ENCODE data around the gene VPS13D. TPM values are rescaled to one million over a fixed set of nuclear protein-coding genes. Genes with fewer than 3 reads are reported as not detected.

Gene VPS13D
- total RNA-seq, 1 experiment from 2014 or later, result 36.5 TPM

DNA sequence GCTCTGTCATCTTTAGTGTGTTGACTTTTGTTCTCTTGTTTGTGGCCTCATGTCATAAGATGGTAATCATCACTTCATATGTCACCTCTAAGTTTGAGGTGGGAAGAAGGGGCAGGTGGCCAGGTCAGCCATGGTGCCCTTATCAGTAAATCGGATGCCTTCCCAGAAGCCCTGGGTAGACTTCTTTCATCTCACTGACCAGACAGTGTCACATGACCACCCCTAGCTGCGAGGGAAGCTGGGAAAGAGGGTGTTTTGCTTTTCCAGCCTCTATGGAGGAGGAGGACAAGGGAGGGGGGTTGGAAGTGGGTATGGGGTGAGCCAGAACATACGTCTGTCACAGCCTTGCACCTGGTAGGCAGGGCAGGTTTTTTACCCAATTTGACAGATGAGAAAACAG lies 34.4 kb upstream of the VPS13D start:
- CTCF ChIA-PET, result no interaction called here

DNA sequence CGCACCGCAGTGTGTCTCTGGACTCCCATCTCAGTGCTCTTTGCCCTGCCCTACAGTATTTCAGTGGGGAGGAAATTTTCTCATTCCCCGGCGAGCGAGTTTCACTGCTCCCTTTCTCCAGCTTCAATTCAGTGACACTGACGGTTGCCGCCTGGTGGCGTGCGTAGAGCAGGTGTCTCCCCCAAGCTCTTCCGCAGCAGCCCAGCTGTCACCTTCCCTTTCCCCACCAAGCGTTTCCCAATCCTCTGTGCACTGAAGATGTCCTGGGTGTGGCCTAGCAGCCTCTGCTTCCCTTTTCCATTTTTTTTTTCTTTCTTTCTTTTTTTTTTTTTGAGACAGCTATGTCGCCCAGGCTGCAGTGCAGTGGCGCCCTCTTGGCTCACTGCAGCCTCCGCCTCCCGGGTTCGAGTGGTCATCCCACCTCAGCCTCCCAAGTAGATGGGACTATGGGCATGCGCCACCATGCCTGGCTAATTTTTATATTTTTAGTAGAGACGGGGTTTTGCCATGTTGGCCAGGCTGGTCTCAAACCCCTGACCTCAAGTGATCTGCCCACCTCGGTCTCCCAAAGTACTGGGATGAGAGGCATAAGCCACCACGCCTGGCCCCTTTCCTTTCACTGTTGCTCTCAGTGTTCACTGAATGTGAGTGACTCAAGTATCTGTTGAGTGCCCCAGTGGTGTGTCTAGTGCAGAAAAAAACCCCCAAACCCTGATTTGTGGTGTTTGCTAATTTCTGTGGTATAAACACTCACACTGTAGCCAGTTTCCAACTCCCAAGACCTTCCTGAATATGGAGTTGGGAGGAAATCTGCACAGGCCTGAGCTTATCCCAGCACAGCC lies 33.0 kb upstream of the VPS13D start:
- H3K9me3 Mint-ChIP-seq (ENCODE audit: unreplicated experiment), result no peaks in the 10 kb centered on the region
- peaks cover 5% of the 10 kb centered on the region for H3K4me1 Mint-ChIP-seq (ENCODE audit: insufficient read depth, unreplicated experiment)
- ChIA-PET CTCF (interaction anchor here (0.5 to 1.5 kb wide), 2 partner anchors 12 to 329 kb away, joined by 3 to 8 read pairs; no protein-coding TSS in a partner anchor), POLR2A (interaction anchor here (0.5 kb wide), 1 partner anchor 71 kb away, joined by 3 read pairs; no protein-coding TSS in a partner anchor)
- DNase-seq (ENCODE audit: unreplicated experiment), result no peak
- no peaks in the 10 kb centered on the region for H3K36me3 Mint-ChIP-seq (ENCODE audit: insufficient read depth, unreplicated experiment)
- intact Hi-C loops (cut with micrococcal nuclease), result no loop called here
- H3K4me3 Mint-ChIP-seq (ENCODE audit: unreplicated experiment), result no peak overlapping the region
- BruUV-seq (replicated peaks), result no TSS peak
- TF ChIP-seq, protein P1, sequence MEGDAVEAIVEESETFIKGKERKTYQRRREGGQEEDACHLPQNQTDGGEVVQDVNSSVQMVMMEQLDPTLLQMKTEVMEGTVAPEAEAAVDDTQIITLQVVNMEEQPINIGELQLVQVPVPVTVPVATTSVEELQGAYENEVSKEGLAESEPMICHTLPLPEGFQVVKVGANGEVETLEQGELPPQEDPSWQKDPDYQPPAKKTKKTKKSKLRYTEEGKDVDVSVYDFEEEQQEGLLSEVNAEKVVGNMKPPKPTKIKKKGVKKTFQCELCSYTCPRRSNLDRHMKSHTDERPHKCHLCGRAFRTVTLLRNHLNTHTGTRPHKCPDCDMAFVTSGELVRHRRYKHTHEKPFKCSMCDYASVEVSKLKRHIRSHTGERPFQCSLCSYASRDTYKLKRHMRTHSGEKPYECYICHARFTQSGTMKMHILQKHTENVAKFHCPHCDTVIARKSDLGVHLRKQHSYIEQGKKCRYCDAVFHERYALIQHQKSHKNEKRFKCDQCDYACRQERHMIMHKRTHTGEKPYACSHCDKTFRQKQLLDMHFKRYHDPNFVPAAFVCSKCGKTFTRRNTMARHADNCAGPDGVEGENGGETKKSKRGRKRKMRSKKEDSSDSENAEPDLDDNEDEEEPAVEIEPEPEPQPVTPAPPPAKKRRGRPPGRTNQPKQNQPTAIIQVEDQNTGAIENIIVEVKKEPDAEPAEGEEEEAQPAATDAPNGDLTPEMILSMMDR (IDR thresholded peaks at IDR 0.05; ENCODE audit: unreplicated experiment), result no peak
- no peaks in the 10 kb centered on the region for H3K27me3 Mint-ChIP-seq (ENCODE audit: insufficient read depth, unreplicated experiment)
- H3K27ac Mint-ChIP-seq (ENCODE audit: low read depth, unreplicated experiment), result no peak overlapping the region

More for the DNA sequence above, 34.4 kb upstream of the VPS13D start:
- intact Hi-C loops (cut with micrococcal nuclease), result no loop called here
- DNase-seq (ENCODE audit: unreplicated experiment), result no peak
- Mint-ChIP-seq H3K27ac (ENCODE audit: low read depth, unreplicated experiment) (no peak overlapping the region), H3K9me3 (ENCODE audit: unreplicated experiment) (no peaks in the 10 kb centered on the region), H3K27me3 (ENCODE audit: insufficient read depth, unreplicated experiment) (peaks cover 12% of the 10 kb centered on the region), H3K4me3 (ENCODE audit: unreplicated experiment) (no peak overlapping the region), H3K36me3 (ENCODE audit: insufficient read depth, unreplicated experiment) (no peaks in the 10 kb centered on the region), H3K4me1 (ENCODE audit: insufficient read depth, unreplicated experiment) (peaks cover 5% of the 10 kb centered on the region)
- TF ChIP-seq, protein P1 (IDR thresholded peaks at IDR 0.05; ENCODE audit: unreplicated experiment), result no peak
- no TSS peak for BruUV-seq (replicated peaks)
- POLR2A ChIA-PET, result no interaction called here

DNA sequence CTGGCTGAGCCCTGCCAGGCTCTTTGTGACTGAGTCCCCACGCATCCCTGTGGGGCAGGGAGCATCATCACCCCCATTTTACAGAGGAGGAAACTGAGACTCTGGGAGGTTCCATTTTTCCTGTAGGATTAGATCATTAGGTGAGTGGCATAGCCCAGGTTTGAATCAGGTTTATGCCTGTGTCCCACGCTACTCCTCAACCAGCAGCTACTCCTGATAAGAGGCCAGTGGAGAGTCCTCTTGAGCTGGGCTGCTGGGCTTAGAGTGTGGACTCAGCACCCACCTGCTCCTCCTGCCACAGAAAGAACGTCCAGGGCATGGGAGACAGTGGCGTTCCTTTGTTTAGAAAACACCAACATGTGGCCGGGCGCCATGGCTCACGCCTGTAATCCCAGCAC lies 32.3 kb upstream of the VPS13D start:
- H3K27me3 Mint-ChIP-seq (ENCODE audit: insufficient read depth, unreplicated experiment), result no peaks in the 10 kb centered on the region
- no peaks in the 10 kb centered on the region for H3K9me3 Mint-ChIP-seq (ENCODE audit: unreplicated experiment)
- ChIA-PET POLR2A (interaction anchor here (0.5 kb wide), 1 partner anchor 71 kb away, joined by 3 read pairs; no protein-coding TSS in a partner anchor), CTCF (interaction anchor here (0.5 to 1.5 kb wide), 2 partner anchors 11 to 329 kb away, joined by 3 to 8 read pairs; no protein-coding TSS in a partner anchor)
- no peak overlapping the region for H3K4me3 Mint-ChIP-seq (ENCODE audit: unreplicated experiment)
- intact Hi-C loops (cut with micrococcal nuclease), result no loop called here
- BruUV-seq (replicated peaks), result no TSS peak
- no peaks in the 10 kb centered on the region for H3K36me3 Mint-ChIP-seq (ENCODE audit: insufficient read depth, unreplicated experiment)
- peaks cover 5% of the 10 kb centered on the region for H3K4me1 Mint-ChIP-seq (ENCODE audit: insufficient read depth, unreplicated experiment)
- TF ChIP-seq, protein P1 (IDR thresholded peaks at IDR 0.05; ENCODE audit: unreplicated experiment), result no peak
- DNase-seq (ENCODE audit: unreplicated experiment), result no peak
- no peak overlapping the region for H3K27ac Mint-ChIP-seq (ENCODE audit: low read depth, unreplicated experiment)

DNA sequence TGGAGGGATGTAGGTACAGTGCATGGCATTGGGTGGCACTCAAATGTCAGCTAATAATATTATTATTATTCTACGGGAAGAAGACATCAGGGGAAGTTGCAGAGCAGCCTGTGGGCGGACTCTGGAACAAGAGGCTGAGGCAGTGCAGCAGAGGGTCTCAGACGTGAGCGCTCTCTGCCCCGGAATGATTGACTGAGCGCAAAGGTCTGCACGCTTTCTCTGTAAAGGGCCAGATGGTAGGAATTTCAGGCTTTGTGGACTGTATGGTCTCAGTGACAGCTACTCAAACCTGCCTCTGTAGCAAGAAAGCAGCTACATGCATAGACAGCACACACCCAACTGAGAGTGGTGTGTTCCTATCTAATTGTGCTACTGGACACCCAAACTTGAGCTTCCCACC lies 29.6 kb upstream of the VPS13D start:
- intact Hi-C loops (cut with micrococcal nuclease), result no loop called here
- TF ChIP-seq, protein P1 (IDR thresholded peaks at IDR 0.05; ENCODE audit: unreplicated experiment), result no peak
- ChIA-PET CTCF (interaction anchor here (0.6 to 1.9 kb wide), 2 partner anchors 75 to 1459 kb away, joined by 3 to 10 read pairs; no protein-coding TSS in a partner anchor), POLR2A (interaction anchor here (0.8 to 1.5 kb wide), 2 partner anchors 10 to 76 kb away, joined by 3 to 4 read pairs; no protein-coding TSS in a partner anchor)
- Mint-ChIP-seq H3K36me3 (ENCODE audit: insufficient read depth, unreplicated experiment) (no peaks in the 10 kb centered on the region), H3K27me3 (ENCODE audit: insufficient read depth, unreplicated experiment) (no peaks in the 10 kb centered on the region), H3K27ac (ENCODE audit: low read depth, unreplicated experiment) (no peak overlapping the region), H3K4me1 (ENCODE audit: insufficient read depth, unreplicated experiment) (no peaks in the 10 kb centered on the region), H3K4me3 (ENCODE audit: unreplicated experiment) (no peak overlapping the region), H3K9me3 (ENCODE audit: unreplicated experiment) (no peaks in the 10 kb centered on the region)
- no TSS peak for BruUV-seq (replicated peaks)
- DNase-seq (ENCODE audit: unreplicated experiment), result no peak

Data from MCF 10A (cell line).